ENCODE measurements around the gene GLUL. TPM values are rescaled to one million over a fixed set of nuclear protein-coding genes. Genes with fewer than 3 reads are reported as not detected.

Gene GLUL
- total and polyA plus RNA-seq, 12 donors: 153 to 1,048 (median 377) TPM

- Histone ChIP-seq H3K4me3 (no peak overlapping the region), H3K36me3 (replicated peaks in 1 of 2) (no peaks in the 10 kb centered on the region), H3K27ac (no peak overlapping the region), H3K4me1 (replicated peaks in 1 of 2) (no peaks in the 10 kb centered on the region), H3K27me3 (no peaks in the 10 kb centered on the region), H3K9me3 (replicated peaks in 1 of 3) (no peaks in the 10 kb centered on the region)
- 69 to 90% (median 86%) methylated on average over 2 of the region's 2 CpGs for WGBS, 4 donors
- intact Hi-C loops (cut with DNase I): no loop called here
- TF ChIP-seq CTCF (IDR thresholded peaks at IDR 0.05) (no peak), POLR2A (IDR thresholded peaks at IDR 0.05) (no peak)
- DNase-seq: no peak
Measured at GRCh38 chr1:182355723-182356098, 35.9 kb downstream of the GLUL start.

- no peaks in the 10 kb centered on the region for H3K9me3 ChIP-seq (replicated peaks in 1 of 3)
- peak in 1 of 7 donors; percentile 7 for DNase-seq
- WGBS, 4 donors: 55 to 65% (median 63%) methylated on average over 1 of the region's 1 CpG
- H3K4me1 ChIP-seq (replicated peaks in 1 of 2): no peaks in the 10 kb centered on the region
- TF ChIP-seq POLR2A (IDR thresholded peaks at IDR 0.05): no peak
- no peak for TF ChIP-seq CTCF (IDR thresholded peaks at IDR 0.05)
- no peak overlapping the region for H3K4me3 ChIP-seq
- no peak overlapping the region for H3K27ac ChIP-seq
- no peaks in the 10 kb centered on the region for H3K27me3 ChIP-seq
- H3K36me3 ChIP-seq (replicated peaks in 1 of 2): no peaks in the 10 kb centered on the region
- intact Hi-C loops (cut with DNase I): no loop called here
Measured at GRCh38 chr1:182351790-182352364, 39.7 kb downstream of the GLUL start.

- Histone ChIP-seq H3K27me3 (no peaks in the 10 kb centered on the region), H3K4me1 (replicated peaks in 1 of 2) (no peaks in the 10 kb centered on the region), H3K4me3 (no peak overlapping the region), H3K27ac (no peak overlapping the region), H3K9me3 (replicated peaks in 1 of 3) (no peaks in the 10 kb centered on the region), H3K36me3 (replicated peaks in 1 of 2) (no peaks in the 10 kb centered on the region)
- WGBS, 4 donors: 63 to 78% (median 74%) methylated on average over 2 of the region's 2 CpGs
- peak in 3 of 7 donors; percentile 4 to 46 (median 20) for DNase-seq
- intact Hi-C loops (cut with DNase I): no loop called here
- no peak for TF ChIP-seq POLR2A (IDR thresholded peaks at IDR 0.05)
- TF ChIP-seq CTCF (IDR thresholded peaks at IDR 0.05): no peak
Measured at GRCh38 chr1:182350839-182351238, 40.8 kb downstream of the GLUL start.

DNA sequence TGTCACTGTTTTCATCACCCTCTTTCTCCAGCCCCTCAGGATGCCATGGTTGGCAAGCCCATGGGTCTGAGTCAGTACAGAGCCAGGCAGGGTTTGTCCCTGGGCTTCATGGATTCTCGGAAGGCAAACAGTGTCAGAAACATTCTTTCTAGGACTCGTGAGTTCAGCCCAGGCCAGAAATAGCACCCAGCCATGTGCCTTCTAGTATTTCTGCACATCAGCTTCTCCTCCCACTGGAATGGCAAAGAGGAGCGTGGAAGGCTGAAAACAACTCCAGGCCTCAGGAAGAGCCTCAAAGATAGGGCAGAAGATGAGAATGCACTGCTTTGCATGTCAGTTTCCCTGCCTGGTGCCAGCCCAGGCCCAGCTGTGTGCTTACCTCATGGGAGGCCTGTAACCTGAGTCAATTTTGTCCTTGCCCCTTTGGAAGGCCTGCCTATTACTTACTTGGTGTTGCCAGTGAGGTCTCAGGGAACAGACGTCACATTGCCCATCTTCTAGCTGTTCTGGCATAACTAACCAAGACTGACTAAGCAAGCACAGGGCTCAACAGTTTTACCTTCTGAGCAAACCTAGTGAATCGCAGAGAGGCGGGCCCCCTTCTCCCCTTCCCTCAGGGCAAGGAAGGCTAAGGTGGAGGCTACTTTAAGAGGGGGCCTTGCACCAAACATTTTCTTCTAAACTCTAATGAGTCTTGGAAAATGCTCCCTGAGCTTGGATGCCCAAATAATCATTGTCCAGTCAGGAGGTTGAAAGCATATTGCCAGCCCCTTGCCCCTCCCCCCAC lies 42.4 kb downstream of the GLUL start:
- no peaks in the 10 kb centered on the region for H3K27me3 ChIP-seq
- H3K4me3 ChIP-seq: no peak overlapping the region
- WGBS, 4 donors: 63 to 81% (median 79%) methylated on average over 6 of the region's 6 CpGs
- H3K9me3 ChIP-seq (replicated peaks in 1 of 3): no peaks in the 10 kb centered on the region
- H3K36me3 ChIP-seq (replicated peaks in 1 of 2): no peaks in the 10 kb centered on the region
- intact Hi-C loops (cut with DNase I): no loop called here
- no peak for TF ChIP-seq CTCF (IDR thresholded peaks at IDR 0.05)
- TF ChIP-seq POLR2A (IDR thresholded peaks at IDR 0.05): no peak
- no peaks in the 10 kb centered on the region for H3K4me1 ChIP-seq (replicated peaks in 1 of 2)
- peak overlapping the region in 1 of 5 donors; percentile 29 for H3K27ac ChIP-seq
- peak in 4 of 7 donors; percentile 13 to 33 (median 16) for DNase-seq
